Smooth muscle cell (in vitro differentiated cells): ENCODE results near the gene NRXN3. TPM values are rescaled to one million over a fixed set of nuclear protein-coding genes. Genes with fewer than 3 reads are reported as not detected.

ENCODE experiments used
- DNase-seq: peaks from one replicate; lab custom pipeline; 2025; ENCODE audit not compliant: unreplicated experiment; lab: John Stamatoyannopoulos, UW
- H2AFZ ChIP-seq: fragments of 200-600 bp; sonication (generic); 2 replicates; pipeline ENCODE4 v1.6.0; 2016; ENCODE audit warnings: antibody characterized with exemption, low read depth, mild to moderate bottlenecking
- H3F3A ChIP-seq: fragments of 200-600 bp; sonication (generic); 2 replicates; pipeline ENCODE4 v1.6.0; 2017; ENCODE audit warnings: antibody characterized with exemption, low read depth
- H3K27ac ChIP-seq: fragments of 200-600 bp; sonication (generic); 2 replicates; pipeline ENCODE4 v1.5.1; 2016; ENCODE audit warnings: low read depth, mild to moderate bottlenecking
- H3K27me3 ChIP-seq: fragments of 200-600 bp; sonication (generic); 2 replicates; pipeline ENCODE4 v1.6.1; 2016; ENCODE audit warnings: low read depth, mild to moderate bottlenecking
- H3K36me3 ChIP-seq: fragments of 200-600 bp; sonication (generic); 2 replicates; pipeline ENCODE4 v1.5.1; 2016; ENCODE audit warnings: low read depth
- H3K4me1 ChIP-seq: fragments of 200-600 bp; sonication (generic); 2 replicates; pipeline ENCODE4 v1.5.1; 2016; ENCODE audit warnings: low read depth
- H3K4me2 ChIP-seq: fragments of 200-600 bp; sonication (generic); 2 replicates; pipeline ENCODE4 v1.6.0; 2016; ENCODE audit warnings: mild to moderate bottlenecking
- H3K4me3 ChIP-seq: fragments of 200-600 bp; sonication (generic); 2 replicates; pipeline ENCODE4 v1.5.1; 2016; ENCODE audit warnings: mild to moderate bottlenecking
- H3K79me2 ChIP-seq: fragments of 200-600 bp; sonication (generic); 2 replicates; pipeline ENCODE4 v1.6.0; 2016; ENCODE audit warnings: low read depth, mild to moderate bottlenecking
- H3K9ac ChIP-seq: fragments of 200-600 bp; sonication (generic); 2 replicates; pipeline ENCODE4 v1.6.0; 2016; ENCODE audit warnings: low read depth
- H3K9me3 ChIP-seq: fragments of 200-600 bp; sonication (generic); replicated peaks from 2 replicates; pipeline ENCODE4 v1.5.1; 2016; ENCODE audit warnings: low read depth
- H4K20me1 ChIP-seq: fragments of 200-600 bp; sonication (generic); 2 replicates; pipeline ENCODE4 v1.6.0; 2016; ENCODE audit warnings: low read depth
- WGBS: methylation state at CpG from one replicate; pipeline ENCODE4 v1.1.7; 2016; ENCODE audit warnings: low lambda C conversion rate; 5-methylcytosine and 5-hydroxymethylcytosine counted together
- polyA plus RNA-seq: library from polyadenylated mRNA; unstranded; fragments of >200 nt; fragmentation: Nextera tagmentation; extraction: Ambion mirVana; gene quantifications from 2 replicates; pipeline ENCODE4 v1.2.1, GENCODE V29; 2016
- total RNA-seq: library from RNA; depleted of rRNA; stranded (reverse); fragments of >200 nt; gene quantifications from 2 replicates; pipeline ENCODE4 v1.2.3, GENCODE V29; 2014
- TF ChIP-seq, protein P1 (sequence below): fragments of 200-600 bp; sonication (generic); IDR thresholded peaks from 2 replicates; pipeline ENCODE4 v1.5.1; 2017; ENCODE audit warnings: borderline replicate concordance, mild to moderate bottlenecking, antibody characterized with exemption; ENCODE audit not compliant: insufficient read depth, poor library complexity, severe bottlenecking

NRXN3 gene
- total and polyA plus RNA-seq, 2 experiments from 2014 or later = 1.2 to 7.0 TPM

DNA sequence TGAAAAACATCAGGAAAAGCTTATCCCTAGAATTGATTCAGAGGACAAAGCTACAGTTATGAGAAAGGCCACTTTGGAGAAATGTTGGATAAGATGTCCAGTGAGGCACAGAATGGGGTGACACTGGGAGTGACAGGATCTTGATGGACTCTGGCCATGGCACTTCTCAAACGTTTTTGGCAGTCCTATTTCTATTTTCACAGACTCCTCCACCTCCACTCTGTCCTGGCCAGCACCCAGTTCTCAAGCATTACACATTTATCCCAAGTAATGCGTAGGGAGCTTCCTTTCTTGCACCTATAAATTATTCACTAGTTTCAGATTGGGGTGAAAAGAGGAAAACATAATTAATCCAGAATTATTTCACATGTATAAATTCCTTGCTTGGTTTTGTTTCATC, 727.3 kb downstream of the NRXN3 start:
- Histone ChIP-seq H4K20me1 (no peaks in the 10 kb centered on the region), H3F3A (no peaks in the 10 kb centered on the region), H3K9ac (no peak overlapping the region), H3K4me1 (peaks cover 10% of the 10 kb centered on the region), H3K9me3 (no peaks in the 10 kb centered on the region), H2AFZ (no peak overlapping the region), H3K27ac (no peak overlapping the region), H3K4me3 (no peak overlapping the region), H3K36me3 (no peaks in the 10 kb centered on the region), H3K79me2 (no peaks in the 10 kb centered on the region), H3K27me3 (no peaks in the 10 kb centered on the region), H3K4me2 (no peak overlapping the region)
- DNase-seq = no peak
- TF ChIP-seq, protein P1, sequence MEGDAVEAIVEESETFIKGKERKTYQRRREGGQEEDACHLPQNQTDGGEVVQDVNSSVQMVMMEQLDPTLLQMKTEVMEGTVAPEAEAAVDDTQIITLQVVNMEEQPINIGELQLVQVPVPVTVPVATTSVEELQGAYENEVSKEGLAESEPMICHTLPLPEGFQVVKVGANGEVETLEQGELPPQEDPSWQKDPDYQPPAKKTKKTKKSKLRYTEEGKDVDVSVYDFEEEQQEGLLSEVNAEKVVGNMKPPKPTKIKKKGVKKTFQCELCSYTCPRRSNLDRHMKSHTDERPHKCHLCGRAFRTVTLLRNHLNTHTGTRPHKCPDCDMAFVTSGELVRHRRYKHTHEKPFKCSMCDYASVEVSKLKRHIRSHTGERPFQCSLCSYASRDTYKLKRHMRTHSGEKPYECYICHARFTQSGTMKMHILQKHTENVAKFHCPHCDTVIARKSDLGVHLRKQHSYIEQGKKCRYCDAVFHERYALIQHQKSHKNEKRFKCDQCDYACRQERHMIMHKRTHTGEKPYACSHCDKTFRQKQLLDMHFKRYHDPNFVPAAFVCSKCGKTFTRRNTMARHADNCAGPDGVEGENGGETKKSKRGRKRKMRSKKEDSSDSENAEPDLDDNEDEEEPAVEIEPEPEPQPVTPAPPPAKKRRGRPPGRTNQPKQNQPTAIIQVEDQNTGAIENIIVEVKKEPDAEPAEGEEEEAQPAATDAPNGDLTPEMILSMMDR = no peak
- WGBS = 83% methylated on average over 2 of the region's 2 CpGs

DNA sequence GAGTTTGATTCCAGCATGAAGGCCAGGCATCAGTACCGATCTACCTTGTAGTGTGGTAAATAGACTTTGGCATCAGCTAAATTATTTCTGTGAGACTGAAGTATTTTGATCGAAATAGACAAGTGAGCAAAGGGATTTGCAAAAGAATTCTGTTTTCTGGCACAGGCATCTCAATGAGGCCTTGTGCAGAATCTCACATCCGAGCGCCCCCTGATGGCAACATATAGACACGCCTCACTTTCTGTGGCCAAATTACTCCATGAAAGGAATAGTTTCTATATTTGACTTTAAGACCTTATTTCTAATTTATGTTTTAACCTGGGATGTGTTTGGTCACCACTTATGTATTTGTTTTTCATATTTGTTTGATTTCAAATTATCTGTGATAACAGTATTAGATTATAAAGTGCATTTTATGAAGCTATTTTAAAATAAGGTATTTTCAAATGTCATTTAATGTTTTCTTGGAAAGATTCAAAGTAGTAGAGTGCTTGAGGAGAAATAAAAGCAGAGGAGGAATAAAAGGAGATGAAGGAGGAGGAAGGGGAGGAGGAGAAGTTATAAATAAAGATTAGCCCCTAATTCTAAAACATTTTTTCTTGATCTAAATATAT, 731.9 kb downstream of the NRXN3 start:
- H3K79me2 ChIP-seq = no peaks in the 10 kb centered on the region
- H3K9me3 ChIP-seq = no peaks in the 10 kb centered on the region
- no peaks in the 10 kb centered on the region for H3K36me3 ChIP-seq
- WGBS = 9% methylated on average over 5 of the region's 5 CpGs
- H2AFZ ChIP-seq = no peak overlapping the region
- H4K20me1 ChIP-seq = no peaks in the 10 kb centered on the region
- TF ChIP-seq, protein P1 = peak; percentile 67
- no peaks in the 10 kb centered on the region for H3K27me3 ChIP-seq
- H3K4me3 ChIP-seq = no peak overlapping the region
- no peak for DNase-seq
- no peak overlapping the region for H3K4me2 ChIP-seq
- no peaks in the 10 kb centered on the region for H3F3A ChIP-seq
- H3K4me1 ChIP-seq = peaks cover 7% of the 10 kb centered on the region
- no peak overlapping the region for H3K27ac ChIP-seq
- H3K9ac ChIP-seq = no peak overlapping the region

DNA sequence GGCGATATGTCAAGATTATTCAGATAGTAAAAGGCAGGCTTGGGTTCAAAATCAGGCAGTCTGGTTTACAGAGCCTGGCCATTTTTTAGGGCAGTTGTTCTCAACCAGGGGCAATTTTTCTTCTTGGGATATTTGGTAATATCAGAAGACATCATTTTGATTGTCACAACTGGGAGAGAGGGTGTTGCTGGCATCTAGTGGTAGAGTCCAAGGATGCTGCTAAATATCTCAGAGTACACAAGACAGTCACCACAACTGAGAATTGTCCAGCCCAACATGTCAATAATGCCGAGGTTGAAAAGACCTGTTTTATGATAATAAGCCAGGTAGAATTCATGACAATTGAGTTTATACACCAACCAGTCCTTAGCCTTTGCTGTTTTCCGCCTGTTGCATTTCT, 733.9 kb downstream of the NRXN3 start:
- Histone ChIP-seq H3K9me3 (no peaks in the 10 kb centered on the region), H3K79me2 (no peaks in the 10 kb centered on the region), H3K4me2 (no peak overlapping the region), H3K27me3 (no peaks in the 10 kb centered on the region), H3F3A (no peaks in the 10 kb centered on the region), H3K36me3 (no peaks in the 10 kb centered on the region), H4K20me1 (no peaks in the 10 kb centered on the region), H3K9ac (no peak overlapping the region), H3K4me3 (no peak overlapping the region), H2AFZ (no peak overlapping the region), H3K27ac (no peak overlapping the region), H3K4me1 (peaks cover under 1% of the 10 kb centered on the region)
- TF ChIP-seq, protein P1 = no peak
- WGBS = 85% methylated on average over 3 of the region's 3 CpGs
- no peak for DNase-seq

DNA sequence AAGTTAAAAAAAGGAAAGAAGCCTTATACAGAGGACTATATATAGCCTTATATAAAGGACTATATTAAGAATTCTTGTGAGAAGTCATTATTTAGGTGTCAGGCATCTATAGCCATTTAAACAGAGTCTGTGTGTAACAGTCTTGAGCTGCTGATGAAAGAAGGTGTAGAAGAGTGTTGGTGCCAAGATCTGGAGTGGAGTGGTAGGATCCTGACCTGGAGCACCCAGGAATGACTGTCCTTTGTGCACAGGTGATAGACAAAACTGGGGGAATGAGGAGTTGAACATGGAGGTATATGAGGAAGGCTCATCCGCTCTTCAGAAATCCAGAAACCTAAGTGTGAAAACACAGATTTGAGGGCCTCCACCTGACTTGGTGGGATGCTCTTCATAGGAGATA, 747.3 kb downstream of the NRXN3 start:
- Histone ChIP-seq H3K4me2 (no peak overlapping the region), H3K4me3 (no peak overlapping the region), H3K36me3 (no peaks in the 10 kb centered on the region), H3K27ac (no peak overlapping the region), H3K79me2 (no peaks in the 10 kb centered on the region), H3K9me3 (no peaks in the 10 kb centered on the region), H3K9ac (no peak overlapping the region), H3K4me1 (no peaks in the 10 kb centered on the region), H4K20me1 (no peaks in the 10 kb centered on the region), H3K27me3 (peaks cover 3% of the 10 kb centered on the region), H3F3A (no peaks in the 10 kb centered on the region), H2AFZ (no peak overlapping the region)
- TF ChIP-seq, protein P1 = no peak
- DNase-seq = no peak
- WGBS = 64% methylated on average over 1 of the region's 1 CpG
